H1 (cell line): ENCODE measurements around the gene STARD4. TPM values are rescaled to one million over a fixed set of nuclear protein-coding genes. Genes with fewer than 3 reads are reported as not detected.

Source experiments
- CTCF ChIA-PET: fragments of 300-600 bp; sonication (Branson Sonifier 250); formaldehyde crosslinking; loops from one replicate; lab custom pipeline; 2021; ENCODE audit not compliant: partially characterized antibody; lab: Charles Lee
- POLR2A ChIA-PET: fragments of 300-600 bp; sonication (Branson Sonifier 250); formaldehyde crosslinking; loops from one replicate; lab custom pipeline; 2021; ENCODE audit warnings: inconsistent platforms; ENCODE audit not compliant: partially characterized antibody; lab: Charles Lee
- DNase-seq, 2 experiments: peaks; one replicate each; pipeline versions ENCODE4 v3.0.0 to v3.0.0-alpha.2; 2010 to 2022; ENCODE audit warnings: low spot score in 2 of 2, low read depth in 1 of 2, mixed read lengths in 1 of 2
- FAIRE-seq: peaks from 2 replicates; lab custom pipeline; 2011; peaks lifted over from hg19 to GRCh38; lab: Jason Lieb, UNC
- H2AFZ ChIP-seq: 2 replicates; pipeline ENCODE4 v1.8.1; 2012; ENCODE audit warnings: low read length, inconsistent platforms
- H2AK5ac ChIP-seq: 2 replicates; pipeline ENCODE4 v1.6.1; 2013; ENCODE audit warnings: low read depth, low read length
- H2BK120ac ChIP-seq: replicated peaks from 2 replicates; pipeline ENCODE3; 2013; ENCODE audit warnings: low read depth, low read length, inconsistent platforms
- H2BK12ac ChIP-seq: 2 replicates; pipeline ENCODE4 v1.6.1; 2013; ENCODE audit warnings: low read depth, low read length
- H2BK15ac ChIP-seq: 2 replicates; pipeline ENCODE4 v1.6.1; 2013; ENCODE audit warnings: low read length
- H2BK20ac ChIP-seq: 2 replicates; pipeline ENCODE4 v1.6.1; 2013; ENCODE audit warnings: low read length
- H2BK5ac ChIP-seq: 2 replicates; pipeline ENCODE4 v1.6.1; 2013; ENCODE audit warnings: low read depth, low read length
- H3K14ac ChIP-seq: 2 replicates; pipeline ENCODE4 v1.6.1; 2013; ENCODE audit warnings: inconsistent platforms; ENCODE audit not compliant: insufficient read length
- H3K18ac ChIP-seq: 2 replicates; pipeline ENCODE4 v1.6.1; 2013; ENCODE audit warnings: low read length; ENCODE audit errors: extremely low read depth
- H3K23ac ChIP-seq: 2 replicates; pipeline ENCODE4 v1.6.1; 2013; ENCODE audit warnings: inconsistent platforms; ENCODE audit not compliant: insufficient read length
- H3K23me2 ChIP-seq: 2 replicates; pipeline ENCODE4 v1.6.1; 2013; ENCODE audit warnings: low read depth, low read length
- H3K27ac ChIP-seq: 2 replicates; pipeline ENCODE4 v1.6.1; 2011; ENCODE audit warnings: low read depth, low read length, inconsistent platforms
- H3K27me3 ChIP-seq, 4 experiments: replicated peaks in 1 of 4; 1 replicate in 1 of 4; 2 replicates in 3 of 4; pipeline versions ENCODE4 v1.6.1 to v1.8.1; 2011 to 2013; ENCODE audit warnings: low read length in 3 of 4, mild to moderate bottlenecking in 3 of 4, inconsistent platforms in 2 of 4, mixed read lengths in 2 of 4, moderate library complexity in 1 of 4; ENCODE audit not compliant: control insufficient read depth in 3 of 4, insufficient read depth in 3 of 4; ENCODE audit errors: extremely low read depth in 1 of 4
- H3K36me3 ChIP-seq, 4 experiments: 2 replicates each; pipeline versions ENCODE4 v1.6.1 to v1.8.1; 2011 to 2013; ENCODE audit warnings: mild to moderate bottlenecking in 4 of 4, low read length in 3 of 4, moderate library complexity in 2 of 4, control low read depth in 1 of 4, inconsistent platforms in 1 of 4; ENCODE audit not compliant: insufficient read depth in 4 of 4, control insufficient read depth in 2 of 4
- H3K4ac ChIP-seq: replicated peaks from 2 replicates; pipeline ENCODE3; 2013; ENCODE audit warnings: low read length, low read depth, mixed read lengths, inconsistent platforms; ENCODE audit not compliant: insufficient read length
- H3K4me1 ChIP-seq, 4 experiments: replicated peaks in 1 of 4; 1 replicate in 1 of 4; 2 replicates in 3 of 4; pipeline versions ENCODE4 v1.6.1 to v1.8.1; 2011 to 2013; ENCODE audit warnings: low read length in 3 of 4, inconsistent platforms in 2 of 4, mixed read lengths in 1 of 4; ENCODE audit not compliant: insufficient read depth in 4 of 4, control insufficient read depth in 3 of 4
- H3K4me2 ChIP-seq, 2 experiments: 2 replicates each; pipeline versions ENCODE4 v1.6.1 to v1.8.1; 2011 to 2013; ENCODE audit warnings: low read depth in 2 of 2, low read length in 2 of 2, control low read depth in 1 of 2, inconsistent platforms in 1 of 2, mild to moderate bottlenecking in 1 of 2; ENCODE audit not compliant: insufficient read depth in 1 of 2
- H3K4me3 ChIP-seq, 4 experiments: fragments of 200-600, 300-600 bp in 1 of 4; sonication (generic), shearing (Covaris generic), sonication (Bioruptor Twin) in 1 of 4; 2 replicates each; pipeline versions ENCODE4 v1.5.1 to v1.8.1; 2011 to 2016; ENCODE audit warnings: low read length in 4 of 4, low read depth in 3 of 4, control low read depth in 2 of 4, inconsistent platforms in 2 of 4, mild to moderate bottlenecking in 2 of 4, mixed read lengths in 1 of 4, moderate library complexity in 1 of 4; ENCODE audit not compliant: insufficient read depth in 2 of 4; ENCODE audit errors: extremely low read depth in 1 of 4
- H3K56ac ChIP-seq: replicated peaks from 2 replicates; pipeline ENCODE3; 2013; ENCODE audit warnings: low read depth, mild to moderate bottlenecking, mixed read lengths, low read length, inconsistent platforms; ENCODE audit not compliant: insufficient read length
- H3K79me1 ChIP-seq: 2 replicates; pipeline ENCODE4 v1.6.1; 2013; ENCODE audit warnings: low read depth, low read length, control low read depth
- H3K79me2 ChIP-seq, 2 experiments: 2 replicates each; pipeline versions ENCODE4 v1.6.1 to v1.8.1; 2012 to 2013; ENCODE audit warnings: low read length in 2 of 2, mild to moderate bottlenecking in 2 of 2, inconsistent platforms in 1 of 2; ENCODE audit not compliant: insufficient read depth in 2 of 2, control insufficient read depth in 1 of 2
- H3K9ac ChIP-seq, 4 experiments: replicated peaks in 1 of 4; 1 replicate in 1 of 4; 2 replicates in 3 of 4; pipeline versions ENCODE4 v1.6.1 to v1.8.1; 2011 to 2013; ENCODE audit warnings: low read depth in 3 of 4, low read length in 3 of 4, control low read depth in 2 of 4, mild to moderate bottlenecking in 2 of 4, moderate library complexity in 2 of 4, inconsistent platforms in 1 of 4; ENCODE audit errors: extremely low read depth in 1 of 4
- H3K9me3 ChIP-seq, 2 experiments: 2 replicates each; pipeline versions ENCODE4 v1.6.1 to v1.8.1; 2012 to 2013; ENCODE audit warnings: mild to moderate bottlenecking in 2 of 2, moderate library complexity in 2 of 2, control low read depth in 1 of 2, inconsistent platforms in 1 of 2, low read depth in 1 of 2, low read length in 1 of 2, mixed read lengths in 1 of 2; ENCODE audit not compliant: insufficient read depth in 2 of 2
- H4K20me1 ChIP-seq, 2 experiments: replicated peaks in 1 of 2; 2 replicates each; pipeline versions ENCODE3 to v1.8.1; 2011 to 2013; ENCODE audit warnings: inconsistent platforms in 2 of 2, low read length in 2 of 2, mild to moderate bottlenecking in 1 of 2; ENCODE audit not compliant: insufficient read depth in 2 of 2, control insufficient read depth in 1 of 2
- H4K5ac ChIP-seq: 2 replicates; pipeline ENCODE4 v1.6.1; 2013; ENCODE audit warnings: low read length, low read depth, mixed read lengths, inconsistent platforms; ENCODE audit not compliant: insufficient read length
- H4K8ac ChIP-seq: 2 replicates; pipeline ENCODE4 v1.8.0; 2013; ENCODE audit warnings: mild to moderate bottlenecking, moderate library complexity, low read length, inconsistent platforms; ENCODE audit not compliant: insufficient read depth; ENCODE audit errors: extremely low read depth
- H4K91ac ChIP-seq: replicated peaks from 2 replicates; pipeline ENCODE3; 2013; ENCODE audit warnings: low read length, mixed read lengths, inconsistent platforms; ENCODE audit not compliant: insufficient read length
- CREB1 ChIP-seq: IDR thresholded peaks from 2 replicates; pipeline ENCODE4 v1.6.1; 2012; ENCODE audit warnings: inconsistent platforms
- CTCF ChIP-seq, 3 experiments: IDR thresholded peaks; 1 replicate in 2 of 3; 2 replicates in 1 of 3; pipeline versions ENCODE4 v1.5.1 to v1.6.1; 2011; ENCODE audit warnings: low read length in 3 of 3, mild to moderate bottlenecking in 3 of 3, inconsistent platforms in 2 of 3, low read depth in 1 of 3, moderate library complexity in 1 of 3; ENCODE audit not compliant: insufficient read depth in 1 of 3; ENCODE audit errors: control extremely low read depth in 1 of 3
- E2F6 ChIP-seq: IDR thresholded peaks from 2 replicates; pipeline ENCODE4 v1.6.1; 2012; ENCODE audit warnings: inconsistent platforms
- KDM1A ChIP-seq: fragments of 200-600, 300-600 bp; sonication (generic); IDR thresholded peaks from 2 replicates; pipeline ENCODE4 v1.7.1; 2016; ENCODE audit warnings: mild to moderate bottlenecking, low read length, borderline replicate concordance
- RNF2 ChIP-seq: fragments of 200-900, 300-1000 bp; sonication (generic); IDR thresholded peaks from 2 replicates; pipeline ENCODE4 v1.7.1; 2016; ENCODE audit warnings: borderline replicate concordance, low read depth, mild to moderate bottlenecking, antibody characterized with exemption, low read length; ENCODE audit not compliant: poor library complexity, severe bottlenecking; ENCODE audit errors: missing control alignments
- SUZ12 ChIP-seq: fragments of 200-600 bp; sonication (generic); IDR thresholded peaks from 2 replicates; pipeline ENCODE4 v1.6.1; 2012; ENCODE audit warnings: mild to moderate bottlenecking, inconsistent platforms, low read length, moderate library complexity, mixed read lengths
- TCF12 ChIP-seq: IDR thresholded peaks from 2 replicates; pipeline ENCODE4 v1.6.1; 2011; ENCODE audit warnings: low read depth, mild to moderate bottlenecking, low read length
- ZNF274 ChIP-seq: IDR thresholded peaks from 2 replicates; pipeline ENCODE4 v1.7.0; 2012; ENCODE audit warnings: low read length, borderline replicate concordance; ENCODE audit errors: extremely low read depth
- WGBS, 2 experiments: shearing (Covaris generic) in 1 of 2; methylation state at CpG; one replicate each; pipeline versions ENCODE4 v1.1.6 to v1.1.7; 2013 to 2015; ENCODE audit warnings: low lambda C conversion rate in 2 of 2, mixed read lengths in 2 of 2, inconsistent platforms in 1 of 2, low coverage in 1 of 2, missing lambda C conversion rate in 1 of 2; ENCODE audit not compliant: insufficient replicate concordance in 2 of 2, insufficient coverage in 1 of 2, insufficient read length in 1 of 2; ENCODE audit errors: extremely low coverage in 1 of 2, missing lambda C conversion rate in 1 of 2; 5-methylcytosine and 5-hydroxymethylcytosine counted together
- polyA plus RNA-seq, 7 experiments: library from polyadenylated mRNA; depleted of rRNA in 3 of 7; stranded (reverse) in 5 of 7; unstranded in 2 of 7; fragments of >200 nt in 5 of 7; fragments of 200-250 nt in 2 of 7; gene quantifications; 1 replicate in 5 of 7; 2 replicates in 1 of 7; 4 replicates in 1 of 7; pipeline versions ENCODE4 v1.2.1 to v1.2.3, GENCODE V29; 2011 to 2013; ENCODE audit warnings: missing spikeins in 2 of 7, mixed read lengths in 2 of 7
- total RNA-seq: library from RNA; stranded (reverse); fragmentation: NEBNext Ultra II Directional; extraction: Animal tissue kit (Norgen Biotek cat#: 25700); gene quantifications from 2 replicates; pipeline ENCODE4 v1.2.1, GENCODE V29; 2021

The STARD4 gene
- total and polyA plus RNA-seq, 2 of the 8 experiments (the other 6 are each of a cell fraction or from before 2014, with no cell fraction given): 10.8 to 47.9 TPM

GRCh38 chr5:111537141-111538024 is 25.0 kb upstream of the STARD4 start:
- Histone ChIP-seq H3K4me3 (no peak overlapping the region), H3K9ac (no peak overlapping the region), H3K4ac (no peak overlapping the region), H3K18ac (no peak overlapping the region), H4K8ac (no peak overlapping the region), H2BK20ac (no peak overlapping the region), H3K4me2 (no peak overlapping the region), H4K91ac (no peak overlapping the region), H2BK5ac (no peak overlapping the region), H3K79me2 (no peaks in the 10 kb centered on the region), H3K27ac (no peak overlapping the region), H3K4me1 (no peaks in the 10 kb centered on the region), H3K27me3 (no peaks in the 10 kb centered on the region), H3K56ac (no peak overlapping the region), H3K23ac (no peak overlapping the region), H2BK12ac (no peak overlapping the region), H3K9me3 (no peaks in the 10 kb centered on the region), H2BK15ac (no peak overlapping the region), H2AFZ (no peak overlapping the region), H3K14ac (no peak overlapping the region), H2BK120ac (no peak overlapping the region), H4K20me1 (no peaks in the 10 kb centered on the region), H2AK5ac (no peak overlapping the region), H4K5ac (no peak overlapping the region), H3K36me3 (no peaks in the 10 kb centered on the region), H3K79me1 (no peaks in the 10 kb centered on the region), H3K23me2 (no peaks in the 10 kb centered on the region)
- ChIA-PET CTCF (interaction anchor here (2.6 kb wide), 1 partner anchor 13 kb away, joined by 8 read pairs; no protein-coding TSS in a partner anchor), POLR2A (no interaction called here)
- no peak for DNase-seq
- WGBS, 2 experiments: 92% methylated on average over 1 of the region's 1 CpG; no CpG with 5 or more reads in 1 of the 2 experiments
- no peak for FAIRE-seq
- TF ChIP-seq CTCF (IDR thresholded peaks at IDR 0.05; ENCODE audit: control extremely low read depth in 1 of 3, insufficient read depth in 1 of 3, low read depth in 1 of 3, low read length in 3 of 3): no peak
- TF ChIP-seq TCF12: no peak
- TF ChIP-seq CREB1: no peak
- no peak for TF ChIP-seq KDM1A
- no peak for TF ChIP-seq SUZ12
- TF ChIP-seq RNF2: no peak
- no peak for TF ChIP-seq E2F6
- TF ChIP-seq ZNF274: no peak
